Adrenal gland (tissue), 12 donors: ENCODE results near the gene RAD51B. TPM values are rescaled to one million over a fixed set of nuclear protein-coding genes. Genes with fewer than 3 reads are reported as not detected.

ENCODE experiments used
- DNase-seq, 7 donors: peaks; one replicate each; pipeline ENCODE4 v3.0.0-alpha.2; 2019 to 2020
- H3K27ac ChIP-seq, 5 donors: fragments of 200-600 bp; sonication (generic) in 4 of 5; 1 replicate in 3 of 5; 2 replicates in 2 of 5; pipeline versions ENCODE4 v1.5.1 to v1.8.0; 2016 to 2020; ENCODE audit warnings: mild to moderate bottlenecking in 1 of 5
- H3K27me3 ChIP-seq: fragments of 200-600 bp; 2 replicates; pipeline ENCODE4 v1.8.0; 2021
- H3K36me3 ChIP-seq, 2 donors: fragments of 200-600 bp; replicated peaks in 1 of 2; 1 replicate in 1 of 2; 2 replicates in 1 of 2; pipeline versions ENCODE4 v1.5.1 to v1.8.0; 2018 to 2022
- H3K4me1 ChIP-seq, 2 donors: fragments of 200-600 bp; replicated peaks in 1 of 2; 1 replicate in 1 of 2; 2 replicates in 1 of 2; pipeline versions ENCODE4 v1.5.1 to v1.8.0; 2018 to 2021
- H3K4me3 ChIP-seq, 4 donors: fragments of 200-600 bp; sonication (generic) in 3 of 4; one replicate each; pipeline ENCODE4 v1.5.1; 2016 to 2018
- H3K9me3 ChIP-seq, 3 donors: fragments of 200-600 bp; sonication (generic) in 1 of 3; replicated peaks in 1 of 3; 1 replicate in 2 of 3; 2 replicates in 1 of 3; pipeline versions ENCODE4 v1.5.1 to v1.8.0; 2016 to 2021
- CTCF ChIP-seq, 6 experiments: fragments of 450-650 bp in 4 of 6; fragments of 200-600 bp in 2 of 6; sonication (generic) in 1 of 6; IDR thresholded peaks; 1 replicate in 5 of 6; 2 replicates in 1 of 6; pipeline versions ENCODE4 v1.5.1 to v1.8.0; 2016 to 2021; ENCODE audit warnings: antibody characterized with exemption in 6 of 6, mild to moderate bottlenecking in 2 of 6, moderate library complexity in 1 of 6
- POLR2A ChIP-seq, 2 donors: fragments of 450-650 bp; IDR thresholded peaks; one replicate each; pipeline ENCODE4 v1.6.1; 2017; ENCODE audit warnings: antibody characterized with exemption in 2 of 2, mild to moderate bottlenecking in 2 of 2, moderate library complexity in 1 of 2
- WGBS, 4 donors: extraction: QIAGEN DNeasy Blood & Tissue Kit in 2 of 4; methylation state at CpG; one replicate each; pipeline versions ENCODE4 v1.1.5 to v1.1.7; 2013 to 2017; 5-methylcytosine and 5-hydroxymethylcytosine counted together
- intact Hi-C, 2 donors: fragments of 100-400 bp; cut with DNase I; formaldehyde crosslinking; loops; one replicate each; pipeline versions ENCODE4 v1.14.1 to v1.15.0; 2022 to 2023
- polyA plus RNA-seq, 3 donors: library from polyadenylated mRNA; stranded (reverse); fragments of 200-250 nt in 2 of 3; fragments of 350-450 nt in 1 of 3; fragmentation: Illumina TruSeq in 1 of 3; extraction: RNeasy Lipid Tissue Mini Kit (QIAGEN cat#74804) in 1 of 3; gene quantifications; one replicate each; pipeline ENCODE4 v1.2.3, GENCODE V29; 2013 to 2014
- total RNA-seq, 9 donors: library from RNA; depleted of rRNA in 4 of 9; stranded (reverse); fragments of >200 nt in 4 of 9; fragments of 120-200 nt in 1 of 9; fragmentation: NEBNext Ultra II Directional in 1 of 9; extraction: Animal tissue kit (Norgen Biotek cat#: 25700) in 1 of 9; gene quantifications; one replicate each; pipeline versions ENCODE4 v1.1.0 to v1.2.4, GENCODE V29; 2013 to 2023
- donor health status: healthy with polysubstance abuse.
- donor health status: Bipolar disorder and iron deficiency.
- donor health status: DM: yes; HTN: yes; CAD: no.
- donor health status: DM: no; HTN: no; CAD: no.
- donor health status: DM: no; HTN: no; CAD: no.
- donor health status: DM: yes; HTN: yes; CAD: no.

RAD51B gene
- total and polyA plus RNA-seq, 12 donors: 2.3 to 24.6 (median 12.4) TPM

DNA sequence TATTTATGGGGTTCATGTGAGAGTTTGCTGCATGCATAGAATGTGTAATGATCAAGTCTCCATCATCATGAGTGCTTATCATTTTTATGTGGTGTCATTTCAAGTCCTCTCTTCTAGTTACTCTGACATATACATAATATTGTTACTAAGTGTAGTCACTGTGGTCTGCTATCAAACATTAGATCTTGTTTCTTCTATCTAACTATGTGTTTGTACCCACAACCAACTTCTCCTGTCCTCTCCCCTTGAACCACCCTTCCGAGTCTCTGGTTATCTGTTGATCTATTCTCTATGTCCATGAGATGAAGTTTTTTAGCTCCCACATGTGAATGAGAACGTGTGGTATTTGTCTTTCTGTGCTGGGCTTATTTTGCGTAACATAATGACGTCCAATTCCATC, 107.7 kb downstream of the RAD51B start:
- Histone ChIP-seq H3K4me3 (no peak overlapping the region), H3K9me3 (peaks cover 0 to 14% (median 12%) of the 10 kb centered on the region in 3 donors), H3K36me3 (no peaks in the 10 kb centered on the region), H3K4me1 (no peaks in the 10 kb centered on the region), H3K27ac (no peak overlapping the region), H3K27me3 (no peaks in the 10 kb centered on the region)
- DNase-seq: no peak
- intact Hi-C loops: no loop called here
- 71 to 96% (median 93%) methylated on average over 4 of the region's 4 CpGs for WGBS, 4 donors
- TF ChIP-seq POLR2A (IDR thresholded peaks at IDR 0.05): no peak

- H3K4me3 ChIP-seq: no peak overlapping the region
- H3K36me3 ChIP-seq: no peaks in the 10 kb centered on the region
- DNase-seq: no peak
- no peak overlapping the region for H3K27ac ChIP-seq
- TF ChIP-seq POLR2A (IDR thresholded peaks at IDR 0.05) (no peak), CTCF (IDR thresholded peaks at IDR 0.05) (no peak)
- H3K4me1 ChIP-seq: no peaks in the 10 kb centered on the region
- intact Hi-C loops: no loop called here
- WGBS, 4 donors: 89 to 96% (median 90%) methylated on average over 11 of the region's 11 CpGs
- H3K9me3 ChIP-seq: peaks cover 0 to 14% (median 12%) of the 10 kb centered on the region in 3 donors
- H3K27me3 ChIP-seq: no peaks in the 10 kb centered on the region
Measured at GRCh38 chr14:67928375-67928774, 108.8 kb downstream of the RAD51B start.

GRCh38 chr14:67932708-67933246, 113.2 kb downstream of the RAD51B start:
- no peak overlapping the region for H3K27ac ChIP-seq
- WGBS, 4 donors: 83 to 100% (median 88%) methylated on average over 2 to 4 of the region's 4 CpGs
- H3K4me3 ChIP-seq: no peak overlapping the region
- DNase-seq: no peak
- intact Hi-C loops: loop anchor here in 1 of 2 donors (5.0 kb wide), 1 partner anchor 890 kb away; no protein-coding TSS in a partner anchor
- no peak for TF ChIP-seq CTCF (IDR thresholded peaks at IDR 0.05)
- no peak for TF ChIP-seq POLR2A (IDR thresholded peaks at IDR 0.05)
- H3K36me3 ChIP-seq: no peaks in the 10 kb centered on the region
- peaks cover 0 to 14% (median 12%) of the 10 kb centered on the region in 3 donors for H3K9me3 ChIP-seq
- no peaks in the 10 kb centered on the region for H3K27me3 ChIP-seq
- H3K4me1 ChIP-seq: peaks cover 0 to 4% of the 10 kb centered on the region in 2 donors

GRCh38 chr14:67933266-67933665, 113.7 kb downstream of the RAD51B start:
- no peak overlapping the region for H3K4me3 ChIP-seq
- DNase-seq: no peak
- H3K4me1 ChIP-seq: peaks cover 0 to 4% of the 10 kb centered on the region in 2 donors
- no peak overlapping the region for H3K27ac ChIP-seq
- TF ChIP-seq POLR2A (IDR thresholded peaks at IDR 0.05) (no peak), CTCF (IDR thresholded peaks at IDR 0.05) (no peak)
- no peaks in the 10 kb centered on the region for H3K27me3 ChIP-seq
- intact Hi-C loops: loop anchor here in 1 of 2 donors (5.0 kb wide), 1 partner anchor 889 kb away; no protein-coding TSS in a partner anchor
- peaks cover 0 to 14% (median 12%) of the 10 kb centered on the region in 3 donors for H3K9me3 ChIP-seq
- no peaks in the 10 kb centered on the region for H3K36me3 ChIP-seq

DNA sequence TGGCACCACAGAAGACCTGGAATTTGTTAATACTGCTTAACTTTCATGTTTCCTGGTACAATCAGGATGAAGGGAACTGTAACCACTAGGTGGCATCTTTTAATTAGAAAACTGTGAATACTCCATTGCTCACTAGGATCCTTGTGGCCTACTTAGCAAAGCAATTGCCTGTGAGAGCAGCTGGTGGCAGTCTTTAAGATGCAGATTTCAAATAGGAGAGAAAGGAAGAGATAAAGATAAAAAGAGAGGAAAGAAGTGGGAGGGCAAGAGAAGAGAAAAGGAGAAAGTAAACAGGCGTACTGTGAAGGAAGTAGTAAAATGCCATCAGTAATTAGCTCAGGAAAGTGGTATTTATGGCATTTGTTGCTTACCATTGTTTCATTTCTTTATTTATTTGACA, 114.5 kb downstream of the RAD51B start:
- H3K36me3 ChIP-seq: no peaks in the 10 kb centered on the region
- no peaks in the 10 kb centered on the region for H3K27me3 ChIP-seq
- intact Hi-C loops: loop anchor here in 1 of 2 donors (5.0 kb wide), 1 partner anchor 888 kb away; no protein-coding TSS in a partner anchor
- TF ChIP-seq POLR2A (IDR thresholded peaks at IDR 0.05) (no peak), CTCF (IDR thresholded peaks at IDR 0.05) (peak; percentile 53 to 85 (median 72))
- WGBS, 4 donors: 45 to 59% (median 49%) methylated on average over 1 of the region's 1 CpG
- peaks cover 0 to 12% (median 12%) of the 10 kb centered on the region in 3 donors for H3K9me3 ChIP-seq
- H3K4me3 ChIP-seq: no peak overlapping the region
- peak in 4 of 7 donors; percentile 20 to 40 (median 26) for DNase-seq
- peaks cover 0 to 4% of the 10 kb centered on the region in 2 donors for H3K4me1 ChIP-seq
- peak overlapping the region in 1 of 5 donors; percentile 2 for H3K27ac ChIP-seq
